HG03342 (cell line): Measurements from ENCODE around the gene PKP2.

ENCODE experiments used
- ATAC-seq: cut with Tn5 transposase; IDR thresholded peaks from one replicate; pipeline ENCODE4 v1.9.1; 2021; ENCODE audit warnings: mild to moderate bottlenecking, moderate library complexity; ENCODE audit not compliant: unreplicated experiment

The PKP2 gene

GRCh38 chr12:32756476-32757066 lies 140.0 kb downstream of the PKP2 start:
- no peak for ATAC-seq

DNA sequence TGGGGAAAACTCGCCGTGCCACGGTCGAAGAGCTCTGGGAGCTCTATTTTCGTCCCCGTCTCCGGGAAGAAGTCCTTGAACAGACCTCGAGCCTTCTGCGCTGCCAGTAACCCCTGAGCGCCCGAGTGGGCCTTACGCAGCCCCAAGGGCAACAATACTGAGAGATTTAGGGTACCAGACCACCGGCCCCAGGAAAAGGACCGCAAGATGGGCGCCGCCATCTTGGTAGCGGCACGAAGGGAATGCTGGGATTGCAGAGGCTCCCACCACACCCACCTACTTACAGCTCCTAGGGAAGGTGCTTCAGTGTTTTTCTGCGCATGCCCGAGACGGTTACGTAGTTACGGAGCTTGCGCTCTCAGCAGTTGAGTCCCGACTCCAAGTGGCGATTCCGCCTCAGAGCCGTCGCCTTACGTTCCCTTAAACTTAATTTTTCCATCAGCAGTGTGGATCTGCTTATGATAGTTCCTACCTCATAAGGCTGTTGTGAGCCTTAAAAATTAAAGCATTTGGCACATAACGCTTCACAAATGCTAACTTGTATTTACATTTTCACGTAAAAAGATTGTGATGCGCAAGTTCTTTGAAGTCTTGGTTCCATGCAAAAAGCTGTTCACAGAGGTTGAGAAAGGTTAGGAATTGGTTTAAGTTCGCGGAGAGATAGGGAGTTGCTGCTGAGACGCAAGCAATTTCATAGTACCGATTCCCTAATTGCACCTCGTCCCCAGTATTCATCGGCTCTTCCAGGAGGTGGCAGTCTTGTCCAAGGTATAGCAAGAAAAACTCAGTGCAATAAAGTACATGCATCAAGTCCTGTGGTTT lies 140.7 kb downstream of the PKP2 start, which contains the start of gene YARS2:
YARS2 (minus strand) TSS at position 244 of the 822 bp plus-strand sequence; CDS start at position 221, 23 bp downstream.
- peak; percentile 84 for ATAC-seq

DNA sequence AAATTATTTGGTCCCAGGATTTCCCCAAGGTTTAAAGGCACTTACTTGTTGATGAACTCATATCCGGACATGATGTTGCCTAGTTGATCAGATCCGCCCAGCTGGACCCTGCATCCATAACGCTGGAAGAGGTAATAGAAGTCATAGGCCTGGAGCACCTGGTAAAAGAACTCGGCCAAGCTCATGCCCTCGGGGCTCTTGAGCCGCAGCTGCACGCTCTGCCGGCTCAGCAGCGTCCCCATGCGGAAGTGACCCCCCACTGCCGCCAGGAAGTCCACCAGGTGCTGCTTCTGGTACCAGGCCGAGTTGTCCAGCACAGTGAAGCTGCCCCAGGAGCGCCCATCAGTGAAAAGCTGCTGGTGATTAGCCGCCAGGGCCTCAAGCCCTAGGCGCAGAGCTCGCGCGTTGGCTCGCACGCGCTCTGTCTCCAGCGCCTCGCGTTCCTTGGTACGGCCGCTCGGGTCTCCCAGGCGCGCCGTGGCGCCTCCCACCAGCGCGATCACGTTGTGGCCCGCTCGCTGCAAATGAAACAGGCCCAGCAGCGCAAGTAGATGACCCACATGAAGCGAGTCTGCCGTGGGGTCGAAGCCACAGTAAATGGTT lies 141.4 kb downstream of the PKP2 start:
- peak; percentile 70 for ATAC-seq

DNA sequence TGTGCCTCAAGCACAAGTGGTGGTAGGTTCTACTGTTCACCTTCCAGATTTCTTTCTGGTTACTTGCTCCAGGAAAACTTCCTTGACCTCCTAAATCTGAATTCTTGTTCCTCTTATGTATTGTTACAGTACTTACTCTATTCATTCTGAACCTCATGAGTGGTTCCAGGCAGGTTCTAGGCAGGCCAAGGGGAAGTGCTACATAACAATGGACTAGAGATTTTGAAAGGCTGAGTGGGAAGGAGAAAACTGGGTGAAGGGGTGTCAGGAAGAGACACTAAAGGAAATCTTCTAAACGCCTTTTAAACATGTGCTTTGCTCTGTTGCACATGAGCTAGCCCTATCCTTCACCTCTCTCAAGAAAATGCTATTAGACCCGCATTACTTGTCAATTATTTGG lies 142.5 kb downstream of the PKP2 start:
- ATAC-seq = no peak

- ATAC-seq = no peak
Observed at GRCh38 chr12:32753605-32754004, 143.0 kb downstream of the PKP2 start.

DNA sequence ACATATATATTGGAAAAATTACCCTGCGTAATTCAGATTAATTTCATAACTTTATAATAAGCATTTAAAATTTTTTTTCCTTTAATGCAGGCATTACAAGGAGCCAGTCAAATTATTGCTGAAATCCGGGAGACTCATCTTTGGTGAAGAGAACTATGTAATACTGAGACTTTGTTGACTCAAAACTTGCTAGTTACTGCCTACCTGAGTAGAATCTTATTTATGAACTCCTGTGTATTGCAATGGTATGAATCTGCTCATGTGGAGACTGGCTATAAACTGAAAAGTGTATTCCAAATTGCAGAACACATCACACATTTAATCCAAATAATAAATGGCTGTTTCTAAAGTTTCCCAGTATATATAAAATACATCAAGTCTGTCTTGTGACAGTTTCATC lies 153.3 kb downstream of the PKP2 start:
- ATAC-seq = no peak

GRCh38 chr12:32742133-32742532 lies 154.4 kb downstream of the PKP2 start:
- no peak for ATAC-seq
